Activated naive CD8-positive, alpha-beta T cell treated with anti-CD3 and anti-CD28 coated beads, Interleukin-2, amount 50 U/mL, for 24 hours (primary cell): ENCODE results near the gene SLC44A2.

Source experiments
- ATAC-seq: fragments of 150-1000 bp; cut with Tn5 transposase; one replicate; pipeline ENCODE4 v1.10.0; 2021
- DNase-seq: peaks from one replicate; pipeline ENCODE4 v3.0.0; 2021
- H3K27ac Mint-ChIP-seq: one replicate; pipeline ENCODE4 v1.8.0; 2021; ENCODE audit warnings: mild to moderate bottlenecking, mixed read lengths
- H3K27me3 Mint-ChIP-seq: one replicate; pipeline ENCODE4 v1.8.0; 2021; ENCODE audit warnings: mixed read lengths
- H3K36me3 Mint-ChIP-seq: one replicate; pipeline ENCODE4 v1.8.0; 2021; ENCODE audit warnings: low read depth, mixed read lengths
- H3K4me1 Mint-ChIP-seq: one replicate; pipeline ENCODE4 v1.8.0; 2021; ENCODE audit warnings: mixed read lengths
- H3K4me3 Mint-ChIP-seq: one replicate; pipeline ENCODE4 v1.8.0; 2021; ENCODE audit warnings: mild to moderate bottlenecking, moderate library complexity, mixed read lengths
- H3K9me3 Mint-ChIP-seq: one replicate; pipeline ENCODE4 v1.8.0; 2021; ENCODE audit warnings: mixed read lengths

Gene SLC44A2

GRCh38 chr19:10603084-10603872, 22.1 kb upstream of the SLC44A2 start:
- H3K27me3 Mint-ChIP-seq, result no peaks in the 10 kb centered on the region
- H3K27ac Mint-ChIP-seq, result peak overlapping the region; percentile 81
- H3K36me3 Mint-ChIP-seq, result peaks cover 7% of the 10 kb centered on the region
- H3K4me1 Mint-ChIP-seq, result peaks cover 33% of the 10 kb centered on the region
- peak overlapping the region; percentile 96 for H3K4me3 Mint-ChIP-seq
- no peaks in the 10 kb centered on the region for H3K9me3 Mint-ChIP-seq
- DNase-seq, result peak; percentile 81
- peak; percentile 78 for ATAC-seq

GRCh38 chr19:10603873-10604459, 21.4 kb upstream of the SLC44A2 start:
- H3K36me3 Mint-ChIP-seq, result peaks cover 7% of the 10 kb centered on the region
- H3K9me3 Mint-ChIP-seq, result no peaks in the 10 kb centered on the region
- peak overlapping the region; percentile 96 for H3K4me3 Mint-ChIP-seq
- H3K27ac Mint-ChIP-seq, result peak overlapping the region; percentile 81
- H3K27me3 Mint-ChIP-seq, result no peaks in the 10 kb centered on the region
- DNase-seq (peak; percentile 34), ATAC-seq (peak; percentile 22)
- peaks cover 33% of the 10 kb centered on the region for H3K4me1 Mint-ChIP-seq

GRCh38 chr19:10604460-10604980, 20.8 kb upstream of the SLC44A2 start:
- Mint-ChIP-seq H3K27me3 (no peaks in the 10 kb centered on the region), H3K4me3 (peak overlapping the region; percentile 96), H3K36me3 (peaks cover 7% of the 10 kb centered on the region), H3K4me1 (peaks cover 33% of the 10 kb centered on the region), H3K9me3 (no peaks in the 10 kb centered on the region), H3K27ac (peak overlapping the region; percentile 81)
- DNase-seq (no peak), ATAC-seq (no peak)

GRCh38 chr19:10611907-10612306, 13.4 kb upstream of the SLC44A2 start:
- Mint-ChIP-seq H3K4me1 (peaks cover 24% of the 10 kb centered on the region), H3K27me3 (no peaks in the 10 kb centered on the region), H3K27ac (no peak overlapping the region), H3K36me3 (peaks cover 12% of the 10 kb centered on the region), H3K4me3 (no peak overlapping the region), H3K9me3 (no peaks in the 10 kb centered on the region)
- no peak for DNase-seq
- ATAC-seq, result no peak

- ATAC-seq (no peak), DNase-seq (no peak)
- Mint-ChIP-seq H3K27me3 (no peaks in the 10 kb centered on the region), H3K36me3 (peaks cover 14% of the 10 kb centered on the region), H3K9me3 (no peaks in the 10 kb centered on the region), H3K27ac (no peak overlapping the region), H3K4me3 (peak overlapping the region; percentile 29), H3K4me1 (peaks cover 25% of the 10 kb centered on the region)
Observed at GRCh38 chr19:10612499-10613119, 12.7 kb upstream of the SLC44A2 start.

- Mint-ChIP-seq H3K4me3 (no peak overlapping the region), H3K27me3 (no peaks in the 10 kb centered on the region), H3K9me3 (no peaks in the 10 kb centered on the region), H3K27ac (no peak overlapping the region), H3K4me1 (peaks cover 26% of the 10 kb centered on the region), H3K36me3 (peaks cover 18% of the 10 kb centered on the region)
- ATAC-seq, result no peak
- no peak for DNase-seq
Observed at GRCh38 chr19:10615429-10616023, 9.8 kb upstream of the SLC44A2 start.

GRCh38 chr19:10617409-10618121, 7.8 kb upstream of the SLC44A2 start:
- Mint-ChIP-seq H3K4me1 (peaks cover 41% of the 10 kb centered on the region), H3K27me3 (no peaks in the 10 kb centered on the region)

GRCh38 chr19:10618846-10619245, 6.5 kb upstream of the SLC44A2 start:
- DNase-seq, result no peak
- ATAC-seq, result no peak
- Mint-ChIP-seq H3K36me3 (peaks cover 10% of the 10 kb centered on the region), H3K4me1 (peaks cover 43% of the 10 kb centered on the region), H3K27ac (no peak overlapping the region), H3K9me3 (no peaks in the 10 kb centered on the region), H3K27me3 (no peaks in the 10 kb centered on the region), H3K4me3 (no peak overlapping the region)

More at GRCh38 chr19:10617409-10618121, 7.8 kb upstream of the SLC44A2 start:
- H3K4me3 Mint-ChIP-seq, result no peak overlapping the region
- DNase-seq (no peak), ATAC-seq (no peak)
- no peaks in the 10 kb centered on the region for H3K9me3 Mint-ChIP-seq
- H3K27ac Mint-ChIP-seq, result peak overlapping the region; percentile 28
- H3K36me3 Mint-ChIP-seq, result peaks cover 19% of the 10 kb centered on the region

GRCh38 chr19:10620786-10621185, 4.6 kb upstream of the SLC44A2 start:
- no peak for ATAC-seq

GRCh38 chr19:10621966-10622365, 3.4 kb upstream of the SLC44A2 start:
- no peak for ATAC-seq
- Mint-ChIP-seq H3K27me3 (no peaks in the 10 kb centered on the region), H3K9me3 (no peaks in the 10 kb centered on the region), H3K4me1 (peaks cover 42% of the 10 kb centered on the region), H3K27ac (peak overlapping the region; percentile 75), H3K36me3 (peaks cover 7% of the 10 kb centered on the region), H3K4me3 (no peak overlapping the region)
- no peak for DNase-seq

More at GRCh38 chr19:10620786-10621185, 4.6 kb upstream of the SLC44A2 start:
- H3K27ac Mint-ChIP-seq, result peak overlapping the region; percentile 44
- peaks cover 45% of the 10 kb centered on the region for H3K4me1 Mint-ChIP-seq
- H3K27me3 Mint-ChIP-seq, result no peaks in the 10 kb centered on the region
- H3K36me3 Mint-ChIP-seq, result peaks cover 7% of the 10 kb centered on the region
- no peak overlapping the region for H3K4me3 Mint-ChIP-seq
- no peak for DNase-seq
- H3K9me3 Mint-ChIP-seq, result no peaks in the 10 kb centered on the region

- ATAC-seq, result no peak
- no peak overlapping the region for H3K4me3 Mint-ChIP-seq
- H3K27ac Mint-ChIP-seq, result no peak overlapping the region
- H3K36me3 Mint-ChIP-seq, result peaks cover 13% of the 10 kb centered on the region
- H3K9me3 Mint-ChIP-seq, result no peaks in the 10 kb centered on the region
- no peaks in the 10 kb centered on the region for H3K27me3 Mint-ChIP-seq
- H3K4me1 Mint-ChIP-seq, result peaks cover 38% of the 10 kb centered on the region
- no peak for DNase-seq
Observed at GRCh38 chr19:10624585-10624984, 768 bp upstream of the SLC44A2 start.

- Mint-ChIP-seq H3K27me3 (no peaks in the 10 kb centered on the region), H3K27ac (no peak overlapping the region)
Observed at GRCh38 chr19:10625762-10626138, 397 bp downstream of the SLC44A2 start.

GRCh38 chr19:10631874-10632273, 6.5 kb downstream of the SLC44A2 start:
- Mint-ChIP-seq H3K9me3 (no peaks in the 10 kb centered on the region), H3K27me3 (no peaks in the 10 kb centered on the region), H3K4me3 (no peak overlapping the region), H3K4me1 (no peaks in the 10 kb centered on the region), H3K36me3 (peaks cover 40% of the 10 kb centered on the region), H3K27ac (no peak overlapping the region)
- no peak for DNase-seq
- no peak for ATAC-seq

More at GRCh38 chr19:10625762-10626138, 397 bp downstream of the SLC44A2 start:
- H3K4me3 Mint-ChIP-seq, result no peak overlapping the region
- peaks cover 11% of the 10 kb centered on the region for H3K36me3 Mint-ChIP-seq
- no peaks in the 10 kb centered on the region for H3K9me3 Mint-ChIP-seq
- H3K4me1 Mint-ChIP-seq, result peaks cover 32% of the 10 kb centered on the region
- DNase-seq (no peak), ATAC-seq (no peak)

- no peak overlapping the region for H3K27ac Mint-ChIP-seq
- ATAC-seq, result no peak
- peaks cover 6% of the 10 kb centered on the region for H3K4me1 Mint-ChIP-seq
- no peak for DNase-seq
- H3K27me3 Mint-ChIP-seq, result no peaks in the 10 kb centered on the region
- H3K4me3 Mint-ChIP-seq, result no peak overlapping the region
- H3K9me3 Mint-ChIP-seq, result no peaks in the 10 kb centered on the region
- H3K36me3 Mint-ChIP-seq, result peaks cover 44% of the 10 kb centered on the region
Observed at GRCh38 chr19:10634430-10634829, 9.1 kb downstream of the SLC44A2 start.
